SK-N-SH (cell line): ENCODE data around the gene DHRS1. TPM values are rescaled to one million over a fixed set of nuclear protein-coding genes. Genes with fewer than 3 reads are reported as not detected.

Experiments
- CTCF ChIA-PET: fragments of 300-600, 350-600 bp; formaldehyde crosslinking; extraction: SDS; loops from one replicate; lab custom pipeline; 2021; lab: Yijun Ruan, JAX
- POLR2A ChIA-PET: fragments of 350-600 bp; sonication (Branson Sonifier 250); formaldehyde crosslinking; extraction: SDS; loops from one replicate; lab custom pipeline; 2020; ENCODE audit warnings: antibody characterized with exemption, inconsistent platforms; lab: Yijun Ruan, JAX
- DNase-seq: peaks from one replicate; pipeline ENCODE4 v3.0.0; 2012
- H2AFZ ChIP-seq: fragments of 200-600 bp; sonication (generic); 2 replicates; pipeline ENCODE4 v1.8.1; 2016; ENCODE audit warnings: antibody characterized with exemption, mild to moderate bottlenecking, low read depth
- H3F3A ChIP-seq: fragments of 200-600 bp; sonication (generic); replicated peaks from 2 replicates; pipeline ENCODE3; 2016; ENCODE audit warnings: antibody characterized with exemption, mild to moderate bottlenecking; ENCODE audit not compliant: insufficient read depth
- H3K27ac ChIP-seq, 2 experiments: fragments of 200-500 bp in 1 of 2; fragments of 200-600 bp in 1 of 2; sonication (Bioruptor generic) in 1 of 2; sonication (generic), shearing (Covaris generic) in 1 of 2; 2 replicates each; pipeline versions ENCODE4 v1.5.1 to v1.6.1; 2014 to 2016; ENCODE audit warnings: low read depth in 2 of 2, inconsistent platforms in 1 of 2, low read length in 1 of 2, mild to moderate bottlenecking in 1 of 2, mixed read lengths in 1 of 2
- H3K27me3 ChIP-seq: fragments of 200-600 bp; sonication (generic), shearing (Covaris generic); 2 replicates; pipeline ENCODE4 v1.6.1; 2016; ENCODE audit warnings: mixed run types; ENCODE audit not compliant: insufficient read depth
- H3K36me3 ChIP-seq, 2 experiments: fragments of 200-500 bp in 1 of 2; fragments of 200-600 bp in 1 of 2; sonication (Bioruptor generic) in 1 of 2; sonication (generic) in 1 of 2; replicated peaks in 1 of 2; 2 replicates each; pipeline versions ENCODE3 to v1.5.1; 2014 to 2016; ENCODE audit warnings: low read length in 1 of 2, mild to moderate bottlenecking in 1 of 2; ENCODE audit not compliant: insufficient read depth in 2 of 2, control insufficient read depth in 1 of 2
- H3K4me1 ChIP-seq, 2 experiments: fragments of 200-500 bp in 1 of 2; fragments of 200-600 bp in 1 of 2; sonication (Bioruptor generic) in 1 of 2; sonication (generic), shearing (Covaris generic) in 1 of 2; 2 replicates each; pipeline versions ENCODE4 v1.5.1 to v1.6.1; 2014 to 2016; ENCODE audit warnings: low read depth in 1 of 2, low read length in 1 of 2, mixed run types in 1 of 2; ENCODE audit not compliant: insufficient read depth in 2 of 2, control insufficient read depth in 1 of 2
- H3K4me2 ChIP-seq: fragments of 200-600 bp; sonication (generic), shearing (Covaris generic); 2 replicates; pipeline ENCODE4 v1.6.1; 2017; ENCODE audit warnings: mixed run types
- H3K4me3 ChIP-seq, 2 experiments: fragments of 200-500 bp in 1 of 2; fragments of 200-600 bp in 1 of 2; sonication (Bioruptor generic) in 1 of 2; sonication (generic), shearing (Covaris generic) in 1 of 2; 2 replicates each; pipeline versions ENCODE4 v1.5.1 to v1.8.1; 2014 to 2016; ENCODE audit warnings: low read depth in 2 of 2, inconsistent platforms in 1 of 2, low read length in 1 of 2, mild to moderate bottlenecking in 1 of 2, mixed read lengths in 1 of 2, moderate library complexity in 1 of 2
- H3K79me2 ChIP-seq: fragments of 200-600 bp; sonication (generic); 2 replicates; pipeline ENCODE4 v1.8.1; 2017; ENCODE audit warnings: mild to moderate bottlenecking; ENCODE audit not compliant: insufficient read depth
- H3K9ac ChIP-seq: fragments of 200-600 bp; sonication (generic); 2 replicates; pipeline ENCODE4 v1.6.1; 2017; ENCODE audit warnings: mixed run types
- H3K9me2 ChIP-seq: fragments of 200-600 bp; sonication (generic); 2 replicates; pipeline ENCODE4 v1.6.1; 2017; ENCODE audit warnings: mixed run types
- H3K9me3 ChIP-seq: fragments of 200-600 bp; sonication (generic); 2 replicates; pipeline ENCODE4 v1.6.1; 2017; ENCODE audit warnings: mixed run types, mild to moderate bottlenecking, moderate library complexity
- H4K20me1 ChIP-seq: fragments of 200-600 bp; sonication (generic); 2 replicates; pipeline ENCODE4 v1.6.1; 2017; ENCODE audit warnings: mild to moderate bottlenecking, mixed run types; ENCODE audit not compliant: insufficient read depth
- CHD2 ChIP-seq: fragments of 150-350 bp; IDR thresholded peaks from 2 replicates; pipeline ENCODE4 v1.6.1; 2018; ENCODE audit warnings: low read length; ENCODE audit not compliant: partially characterized antibody
- CTCF ChIP-seq: fragments of 200-600 bp; sonication (generic); IDR thresholded peaks from 2 replicates; pipeline ENCODE4 v1.6.1; 2017; ENCODE audit warnings: antibody characterized with exemption, mild to moderate bottlenecking, moderate library complexity
- FOSL2 ChIP-seq: IDR thresholded peaks from 2 replicates; pipeline ENCODE4 v1.4.0; 2012; ENCODE audit warnings: low read depth, mild to moderate bottlenecking, moderate library complexity, borderline replicate concordance
- FOXJ3 ChIP-seq: sonication (generic); formaldehyde crosslinking; IDR thresholded peaks from 2 replicates; pipeline ENCODE4 v1.5.1; 2020; ENCODE audit warnings: mild to moderate bottlenecking, missing genetic modification reagents
- FOXM1 ChIP-seq: IDR thresholded peaks from 2 replicates; pipeline ENCODE4 v1.4.0; 2012; ENCODE audit warnings: low read depth, mild to moderate bottlenecking
- GABPA ChIP-seq: IDR thresholded peaks from 2 replicates; pipeline ENCODE4 v1.4.0; 2012; ENCODE audit warnings: low read depth, mild to moderate bottlenecking
- GATA2 ChIP-seq: sonication (generic); formaldehyde crosslinking; IDR thresholded peaks from 2 replicates; pipeline ENCODE4 v1.5.0; 2020; ENCODE audit warnings: mild to moderate bottlenecking, missing genetic modification reagents
- MAX ChIP-seq: IDR thresholded peaks from 2 replicates; pipeline ENCODE4 v1.4.0; 2012; ENCODE audit warnings: low read depth
- MEF2A ChIP-seq: IDR thresholded peaks from 2 replicates; pipeline ENCODE4 v1.4.0; 2012; ENCODE audit warnings: low read depth, borderline replicate concordance
- MXI1 ChIP-seq: IDR thresholded peaks from 2 replicates; pipeline ENCODE4 v1.6.1; 2012; ENCODE audit warnings: mild to moderate bottlenecking, low read depth, low read length, improper control_type of control experiment
- PBX3 ChIP-seq: IDR thresholded peaks from 2 replicates; pipeline ENCODE4; 2012
- RCOR1 ChIP-seq: fragments of 150-350 bp; IDR thresholded peaks from 2 replicates; pipeline ENCODE4 v1.6.1; 2017; ENCODE audit warnings: antibody characterized with exemption, low read length
- RXRA ChIP-seq: IDR thresholded peaks from 2 replicates; pipeline ENCODE4 v1.4.0; 2012; ENCODE audit warnings: low read depth, mild to moderate bottlenecking, borderline replicate concordance
- SIN3A ChIP-seq: IDR thresholded peaks from 2 replicates; pipeline ENCODE4 v1.6.1; 2012; ENCODE audit warnings: low read depth, mild to moderate bottlenecking, low read length, moderate library complexity, borderline replicate concordance
- TEAD4 ChIP-seq: IDR thresholded peaks from 2 replicates; pipeline ENCODE4 v1.4.0; 2012; ENCODE audit warnings: mild to moderate bottlenecking, borderline replicate concordance; ENCODE audit not compliant: insufficient read depth
- WGBS: methylation state at CpG from one replicate; pipeline ENCODE4 v1.1.6; 2017; ENCODE audit warnings: low lambda C conversion rate; 5-methylcytosine and 5-hydroxymethylcytosine counted together
- polyA plus RNA-seq, 3 experiments: library from polyadenylated mRNA; depleted of rRNA; stranded (reverse); fragments of >200 nt; gene quantifications; 2 replicates each; pipeline ENCODE4 v1.2.3, GENCODE V29; 2012

The DHRS1 gene
- polyA plus RNA-seq, 1 of the 3 experiments (the other 2 are of a cell fraction) = 65.4 TPM

- no peak for TF ChIP-seq RCOR1
- no peak for TF ChIP-seq SIN3A
- no peak for TF ChIP-seq MEF2A
- no peak for TF ChIP-seq CTCF
- TF ChIP-seq MXI1 = no peak
- no peak for TF ChIP-seq MAX
- no peak for TF ChIP-seq RXRA
- no peak for TF ChIP-seq FOSL2
- TF ChIP-seq FOXJ3 (CRISPR knock-in tag) = no peak
- no peak for TF ChIP-seq GABPA
- no peak for TF ChIP-seq TEAD4
- no peak for TF ChIP-seq FOXM1
- TF ChIP-seq, all 33 proteins: peak for 0
- Histone ChIP-seq H3F3A (no peaks in the 10 kb centered on the region), H3K9me2 (no peaks in the 10 kb centered on the region), H3K9me3 (no peaks in the 10 kb centered on the region), H3K27me3 (peaks cover 60% of the 10 kb centered on the region), H3K79me2 (no peaks in the 10 kb centered on the region), H4K20me1 (no peaks in the 10 kb centered on the region), H3K9ac (no peak overlapping the region), H3K4me1 (peaks cover 0 to 14% of the 10 kb centered on the region in 2 experiments; a peak in 1 of 4 replicates), H3K4me2 (no peak overlapping the region), H3K4me3 (no peak overlapping the region), H3K36me3 (no peaks in the 10 kb centered on the region), H3K27ac (no peak overlapping the region), H2AFZ (no peak overlapping the region)
- CTCF ChIA-PET = interaction anchor here (0.6 to 12.7 kb wide), 10 partner anchors 8 to 384 kb away, joined by 3 to 445 read pairs (median 4); partner anchors contain the start of genes CBLN3, CIDEB, KHNYN and SDR39U1
- POLR2A ChIA-PET = no interaction called here
- 38% methylated on average over 7 of the region's 7 CpGs for WGBS
- DNase-seq = no peak
Observed at GRCh38 chr14:24337144-24337823, 37.7 kb upstream of the DHRS1 start.

GRCh38 chr14:24335461-24336171, 36.0 kb upstream of the DHRS1 start:
- WGBS = 86% methylated on average over 8 of the region's 12 CpGs
- Histone ChIP-seq H3K4me1 (peaks cover 0 to 21% of the 10 kb centered on the region in 2 experiments; a peak in 1 of 4 replicates), H3K9me2 (no peaks in the 10 kb centered on the region), H3K27ac (no peak overlapping the region), H3K9ac (no peak overlapping the region), H3K36me3 (no peaks in the 10 kb centered on the region), H3K27me3 (peaks cover 46% of the 10 kb centered on the region), H3K4me2 (no peak overlapping the region), H2AFZ (no peak overlapping the region), H3K9me3 (no peaks in the 10 kb centered on the region), H3K79me2 (no peaks in the 10 kb centered on the region), H3K4me3 (no peak overlapping the region), H4K20me1 (no peaks in the 10 kb centered on the region), H3F3A (no peaks in the 10 kb centered on the region)
- TF ChIP-seq RCOR1 (no peak), FOSL2 (no peak), GATA2 (CRISPR knock-in tag) (no peak), FOXJ3 (CRISPR knock-in tag) (no peak), MAX (no peak), PBX3 (no peak), CHD2 (no peak)
- CTCF ChIA-PET = interaction anchor here (1.4 to 12.7 kb wide), 6 partner anchors 10 to 102 kb away, joined by 4 to 445 read pairs (median 44); partner anchors contain the start of genes CBLN3, CIDEB, KHNYN and SDR39U1
- POLR2A ChIA-PET = interaction anchor here (1.5 kb wide), 1 partner anchor 96 kb away, joined by 4 read pairs; no protein-coding TSS in a partner anchor
- peak; percentile 32 for DNase-seq
